GM23338 (cell line): ENCODE measurements around the gene ENDOU. TPM values are rescaled to one million over a fixed set of nuclear protein-coding genes. Genes with fewer than 3 reads are reported as not detected.

ENCODE experiments used
- CREB1 ChIP-seq: fragments of 250-450 bp; sonication (Bioruptor Pico); IDR thresholded peaks from 2 replicates; pipeline ENCODE4 v1.5.0; 2020; ENCODE audit warnings: low read depth, mild to moderate bottlenecking, moderate library complexity
- EZH2phosphoT487 ChIP-seq: fragments of 200-600 bp; sonication (generic); IDR thresholded peaks from one replicate; pipeline ENCODE4 v1.8.1; 2018; ENCODE audit warnings: antibody characterized with exemption; ENCODE audit not compliant: unreplicated experiment
- NANOG ChIP-seq: IDR thresholded peaks from 2 replicates; pipeline ENCODE4 v1.6.1; 2016; ENCODE audit warnings: antibody characterized with exemption, borderline replicate concordance
- ZNF114 ChIP-seq: fragments of 250-450 bp; sonication (Bioruptor Pico); IDR thresholded peaks from 2 replicates; pipeline ENCODE4 v1.5.0; 2020; ENCODE audit warnings: mild to moderate bottlenecking, moderate library complexity
- polyA plus RNA-seq: library from polyadenylated mRNA; unstranded; fragments of >200 nt; fragmentation: Nextera tagmentation; extraction: Ambion mirVana; gene quantifications from 2 replicates; pipeline ENCODE4 v1.2.1, GENCODE V29; 2016
- total RNA-seq: library from RNA; depleted of rRNA; stranded (reverse); fragments of >200 nt; shearing (Covaris generic); gene quantifications from 2 replicates; pipeline ENCODE4 v1.2.3, GENCODE V29; 2014
- TF ChIP-seq, protein P1 (sequence below): fragments of 250-450 bp; sonication (Bioruptor Pico); IDR thresholded peaks from 2 replicates; pipeline ENCODE4 v1.5.0; 2020; ENCODE audit warnings: mild to moderate bottlenecking, moderate library complexity
- TF ChIP-seq, protein P2 (sequence below): IDR thresholded peaks from one replicate; pipeline ENCODE4 v1.6.1; 2018; ENCODE audit warnings: antibody characterized with exemption; ENCODE audit not compliant: unreplicated experiment

Gene ENDOU
- total and polyA plus RNA-seq, 2 experiments from 2014 or later: not detected

- TF ChIP-seq, protein P1, sequence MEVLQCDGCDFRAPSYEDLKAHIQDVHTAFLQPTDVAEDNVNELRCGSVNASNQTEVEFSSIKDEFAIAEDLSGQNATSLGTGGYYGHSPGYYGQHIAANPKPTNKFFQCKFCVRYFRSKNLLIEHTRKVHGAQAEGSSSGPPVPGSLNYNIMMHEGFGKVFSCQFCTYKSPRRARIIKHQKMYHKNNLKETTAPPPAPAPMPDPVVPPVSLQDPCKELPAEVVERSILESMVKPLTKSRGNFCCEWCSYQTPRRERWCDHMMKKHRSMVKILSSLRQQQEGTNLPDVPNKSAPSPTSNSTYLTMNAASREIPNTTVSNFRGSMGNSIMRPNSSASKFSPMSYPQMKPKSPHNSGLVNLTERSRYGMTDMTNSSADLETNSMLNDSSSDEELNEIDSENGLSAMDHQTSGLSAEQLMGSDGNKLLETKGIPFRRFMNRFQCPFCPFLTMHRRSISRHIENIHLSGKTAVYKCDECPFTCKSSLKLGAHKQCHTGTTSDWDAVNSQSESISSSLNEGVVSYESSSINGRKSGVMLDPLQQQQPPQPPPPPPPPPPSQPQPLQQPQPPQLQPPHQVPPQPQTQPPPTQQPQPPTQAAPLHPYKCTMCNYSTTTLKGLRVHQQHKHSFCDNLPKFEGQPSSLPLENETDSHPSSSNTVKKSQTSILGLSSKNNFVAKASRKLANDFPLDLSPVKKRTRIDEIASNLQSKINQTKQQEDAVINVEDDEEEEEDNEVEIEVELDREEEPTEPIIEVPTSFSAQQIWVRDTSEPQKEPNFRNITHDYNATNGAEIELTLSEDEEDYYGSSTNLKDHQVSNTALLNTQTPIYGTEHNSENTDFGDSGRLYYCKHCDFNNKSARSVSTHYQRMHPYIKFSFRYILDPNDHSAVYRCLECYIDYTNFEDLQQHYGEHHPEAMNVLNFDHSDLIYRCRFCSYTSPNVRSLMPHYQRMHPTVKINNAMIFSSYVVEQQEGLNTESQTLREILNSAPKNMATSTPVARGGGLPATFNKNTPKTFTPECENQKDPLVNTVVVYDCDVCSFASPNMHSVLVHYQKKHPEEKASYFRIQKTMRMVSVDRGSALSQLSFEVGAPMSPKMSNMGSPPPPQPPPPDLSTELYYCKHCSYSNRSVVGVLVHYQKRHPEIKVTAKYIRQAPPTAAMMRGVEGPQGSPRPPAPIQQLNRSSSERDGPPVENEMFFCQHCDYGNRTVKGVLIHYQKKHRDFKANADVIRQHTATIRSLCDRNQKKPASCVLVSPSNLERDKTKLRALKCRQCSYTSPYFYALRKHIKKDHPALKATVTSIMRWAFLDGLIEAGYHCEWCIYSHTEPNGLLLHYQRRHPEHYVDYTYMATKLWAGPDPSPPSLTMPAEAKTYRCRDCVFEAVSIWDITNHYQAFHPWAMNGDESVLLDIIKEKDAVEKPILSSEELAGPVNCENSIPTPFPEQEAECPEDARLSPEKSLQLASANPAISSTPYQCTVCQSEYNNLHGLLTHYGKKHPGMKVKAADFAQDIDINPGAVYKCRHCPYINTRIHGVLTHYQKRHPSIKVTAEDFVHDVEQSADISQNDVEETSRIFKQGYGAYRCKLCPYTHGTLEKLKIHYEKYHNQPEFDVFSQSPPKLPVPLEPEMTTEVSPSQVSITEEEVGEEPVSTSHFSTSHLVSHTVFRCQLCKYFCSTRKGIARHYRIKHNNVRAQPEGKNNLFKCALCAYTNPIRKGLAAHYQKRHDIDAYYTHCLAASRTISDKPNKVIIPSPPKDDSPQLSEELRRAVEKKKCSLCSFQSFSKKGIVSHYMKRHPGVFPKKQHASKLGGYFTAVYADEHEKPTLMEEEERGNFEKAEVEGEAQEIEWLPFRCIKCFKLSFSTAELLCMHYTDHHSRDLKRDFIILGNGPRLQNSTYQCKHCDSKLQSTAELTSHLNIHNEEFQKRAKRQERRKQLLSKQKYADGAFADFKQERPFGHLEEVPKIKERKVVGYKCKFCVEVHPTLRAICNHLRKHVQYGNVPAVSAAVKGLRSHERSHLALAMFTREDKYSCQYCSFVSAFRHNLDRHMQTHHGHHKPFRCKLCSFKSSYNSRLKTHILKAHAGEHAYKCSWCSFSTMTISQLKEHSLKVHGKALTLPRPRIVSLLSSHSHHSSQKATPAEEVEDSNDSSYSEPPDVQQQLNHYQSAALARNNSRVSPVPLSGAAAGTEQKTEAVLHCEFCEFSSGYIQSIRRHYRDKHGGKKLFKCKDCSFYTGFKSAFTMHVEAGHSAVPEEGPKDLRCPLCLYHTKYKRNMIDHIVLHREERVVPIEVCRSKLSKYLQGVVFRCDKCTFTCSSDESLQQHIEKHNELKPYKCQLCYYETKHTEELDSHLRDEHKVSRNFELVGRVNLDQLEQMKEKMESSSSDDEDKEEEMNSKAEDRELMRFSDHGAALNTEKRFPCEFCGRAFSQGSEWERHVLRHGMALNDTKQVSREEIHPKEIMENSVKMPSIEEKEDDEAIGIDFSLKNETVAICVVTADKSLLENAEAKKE (CRISPR knock-in tag): no peak
- no peak for TF ChIP-seq NANOG
- TF ChIP-seq, protein P2, sequence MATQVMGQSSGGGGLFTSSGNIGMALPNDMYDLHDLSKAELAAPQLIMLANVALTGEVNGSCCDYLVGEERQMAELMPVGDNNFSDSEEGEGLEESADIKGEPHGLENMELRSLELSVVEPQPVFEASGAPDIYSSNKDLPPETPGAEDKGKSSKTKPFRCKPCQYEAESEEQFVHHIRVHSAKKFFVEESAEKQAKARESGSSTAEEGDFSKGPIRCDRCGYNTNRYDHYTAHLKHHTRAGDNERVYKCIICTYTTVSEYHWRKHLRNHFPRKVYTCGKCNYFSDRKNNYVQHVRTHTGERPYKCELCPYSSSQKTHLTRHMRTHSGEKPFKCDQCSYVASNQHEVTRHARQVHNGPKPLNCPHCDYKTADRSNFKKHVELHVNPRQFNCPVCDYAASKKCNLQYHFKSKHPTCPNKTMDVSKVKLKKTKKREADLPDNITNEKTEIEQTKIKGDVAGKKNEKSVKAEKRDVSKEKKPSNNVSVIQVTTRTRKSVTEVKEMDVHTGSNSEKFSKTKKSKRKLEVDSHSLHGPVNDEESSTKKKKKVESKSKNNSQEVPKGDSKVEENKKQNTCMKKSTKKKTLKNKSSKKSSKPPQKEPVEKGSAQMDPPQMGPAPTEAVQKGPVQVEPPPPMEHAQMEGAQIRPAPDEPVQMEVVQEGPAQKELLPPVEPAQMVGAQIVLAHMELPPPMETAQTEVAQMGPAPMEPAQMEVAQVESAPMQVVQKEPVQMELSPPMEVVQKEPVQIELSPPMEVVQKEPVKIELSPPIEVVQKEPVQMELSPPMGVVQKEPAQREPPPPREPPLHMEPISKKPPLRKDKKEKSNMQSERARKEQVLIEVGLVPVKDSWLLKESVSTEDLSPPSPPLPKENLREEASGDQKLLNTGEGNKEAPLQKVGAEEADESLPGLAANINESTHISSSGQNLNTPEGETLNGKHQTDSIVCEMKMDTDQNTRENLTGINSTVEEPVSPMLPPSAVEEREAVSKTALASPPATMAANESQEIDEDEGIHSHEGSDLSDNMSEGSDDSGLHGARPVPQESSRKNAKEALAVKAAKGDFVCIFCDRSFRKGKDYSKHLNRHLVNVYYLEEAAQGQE: no peak
- no peak for TF ChIP-seq ZNF114 (CRISPR knock-in tag)
- TF ChIP-seq CREB1 (CRISPR knock-in tag): no peak
- TF ChIP-seq EZH2phosphoT487: no peak
These were observed 38.4 kb upstream of the ENDOU start (continued) for GRCh38 chr12:47763481-47764346.
